Activated CD4-positive, alpha-beta T cell treated with anti-CD3 and anti-CD28 coated beads for 1 hour (primary cell): Measurements from ENCODE around the gene DNAH5.
"Not testable (repeated sequence)": the region's sequence is repeated elsewhere in the genome, so short reads cannot be mapped to it uniquely, and the experiment has no call there.

ENCODE experiments used
- DNase-seq: peaks from one replicate; pipeline ENCODE4 v3.0.0-alpha.2; 2020

DNAH5 gene, protein sequence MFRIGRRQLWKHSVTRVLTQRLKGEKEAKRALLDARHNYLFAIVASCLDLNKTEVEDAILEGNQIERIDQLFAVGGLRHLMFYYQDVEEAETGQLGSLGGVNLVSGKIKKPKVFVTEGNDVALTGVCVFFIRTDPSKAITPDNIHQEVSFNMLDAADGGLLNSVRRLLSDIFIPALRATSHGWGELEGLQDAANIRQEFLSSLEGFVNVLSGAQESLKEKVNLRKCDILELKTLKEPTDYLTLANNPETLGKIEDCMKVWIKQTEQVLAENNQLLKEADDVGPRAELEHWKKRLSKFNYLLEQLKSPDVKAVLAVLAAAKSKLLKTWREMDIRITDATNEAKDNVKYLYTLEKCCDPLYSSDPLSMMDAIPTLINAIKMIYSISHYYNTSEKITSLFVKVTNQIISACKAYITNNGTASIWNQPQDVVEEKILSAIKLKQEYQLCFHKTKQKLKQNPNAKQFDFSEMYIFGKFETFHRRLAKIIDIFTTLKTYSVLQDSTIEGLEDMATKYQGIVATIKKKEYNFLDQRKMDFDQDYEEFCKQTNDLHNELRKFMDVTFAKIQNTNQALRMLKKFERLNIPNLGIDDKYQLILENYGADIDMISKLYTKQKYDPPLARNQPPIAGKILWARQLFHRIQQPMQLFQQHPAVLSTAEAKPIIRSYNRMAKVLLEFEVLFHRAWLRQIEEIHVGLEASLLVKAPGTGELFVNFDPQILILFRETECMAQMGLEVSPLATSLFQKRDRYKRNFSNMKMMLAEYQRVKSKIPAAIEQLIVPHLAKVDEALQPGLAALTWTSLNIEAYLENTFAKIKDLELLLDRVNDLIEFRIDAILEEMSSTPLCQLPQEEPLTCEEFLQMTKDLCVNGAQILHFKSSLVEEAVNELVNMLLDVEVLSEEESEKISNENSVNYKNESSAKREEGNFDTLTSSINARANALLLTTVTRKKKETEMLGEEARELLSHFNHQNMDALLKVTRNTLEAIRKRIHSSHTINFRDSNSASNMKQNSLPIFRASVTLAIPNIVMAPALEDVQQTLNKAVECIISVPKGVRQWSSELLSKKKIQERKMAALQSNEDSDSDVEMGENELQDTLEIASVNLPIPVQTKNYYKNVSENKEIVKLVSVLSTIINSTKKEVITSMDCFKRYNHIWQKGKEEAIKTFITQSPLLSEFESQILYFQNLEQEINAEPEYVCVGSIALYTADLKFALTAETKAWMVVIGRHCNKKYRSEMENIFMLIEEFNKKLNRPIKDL (N-terminal part only)

GRCh38 chr5:13944560-13945199 lies at the start of gene DNAH5:
Gene DNAH5, minus strand, starts transcription at chr5:13944688. Its CDS starts 250 bp downstream, at chr5:13944438.
- DNase-seq: no peak

DNA sequence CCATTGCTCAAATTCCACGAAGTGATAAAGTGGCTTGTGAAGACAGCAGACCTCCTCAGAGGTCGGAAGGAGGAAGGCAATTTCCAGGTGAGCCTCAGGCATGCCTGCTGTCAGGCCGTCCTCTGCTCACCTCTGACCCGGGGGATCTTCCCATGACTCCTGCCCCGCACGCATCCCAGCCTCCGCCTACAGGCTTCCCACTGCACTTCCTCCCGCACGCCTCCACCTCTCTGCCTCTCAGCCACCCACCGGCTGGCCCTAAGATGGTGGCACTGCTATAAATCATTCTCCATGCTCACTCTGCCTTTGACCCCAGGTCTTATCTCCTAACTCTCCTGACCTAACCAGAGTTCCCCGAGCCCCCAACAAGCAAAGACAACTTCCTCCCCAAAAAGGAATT lies 49.4 kb upstream of the DNAH5 start:
- no peak for DNase-seq

- no peak for DNase-seq
Measured at GRCh38 chr5:13992795-13993194, 48.3 kb upstream of the DNAH5 start.

GRCh38 chr5:13991365-13991764 lies 46.9 kb upstream of the DNAH5 start:
- DNase-seq: no peak

DNA sequence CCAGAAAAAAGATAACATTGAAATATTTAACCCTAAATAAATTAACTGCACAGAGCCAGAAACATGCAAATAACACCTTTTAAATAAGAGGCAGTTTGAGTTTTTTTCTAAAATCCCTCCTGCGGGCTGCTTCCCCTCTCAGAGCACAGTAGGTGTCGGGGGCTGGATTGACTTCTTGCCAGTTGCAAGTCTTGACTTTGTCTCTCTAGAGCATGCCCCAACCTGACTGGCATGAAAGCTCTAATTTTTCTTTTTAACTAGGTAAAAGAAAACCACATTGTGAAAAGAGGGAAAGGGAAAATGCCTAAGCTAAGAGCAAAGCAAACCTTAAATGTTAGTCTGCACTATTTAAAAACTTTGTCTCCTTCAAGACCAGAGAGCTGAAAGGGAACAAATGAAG lies 46.4 kb upstream of the DNAH5 start:
- DNase-seq: no peak

DNA sequence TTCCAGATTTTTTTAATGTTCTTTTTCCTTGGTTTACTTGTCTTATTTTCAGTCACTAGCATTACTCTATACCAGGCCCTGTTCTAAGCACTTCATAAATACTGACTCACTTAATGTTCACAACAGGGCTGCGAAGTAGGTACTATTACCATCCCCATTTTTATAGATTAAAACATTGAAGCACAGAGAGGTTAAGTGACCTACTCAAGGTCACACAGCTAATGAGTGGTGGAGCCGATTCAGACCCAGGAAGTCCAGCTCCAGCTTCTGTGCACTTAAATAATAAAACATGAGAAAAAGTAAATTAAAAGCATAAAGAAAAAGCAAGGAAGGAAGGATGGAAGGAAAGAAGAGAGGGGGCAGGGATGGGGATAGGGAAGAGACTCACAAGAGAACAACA lies 45.3 kb upstream of the DNAH5 start:
- DNase-seq: no peak

DNA sequence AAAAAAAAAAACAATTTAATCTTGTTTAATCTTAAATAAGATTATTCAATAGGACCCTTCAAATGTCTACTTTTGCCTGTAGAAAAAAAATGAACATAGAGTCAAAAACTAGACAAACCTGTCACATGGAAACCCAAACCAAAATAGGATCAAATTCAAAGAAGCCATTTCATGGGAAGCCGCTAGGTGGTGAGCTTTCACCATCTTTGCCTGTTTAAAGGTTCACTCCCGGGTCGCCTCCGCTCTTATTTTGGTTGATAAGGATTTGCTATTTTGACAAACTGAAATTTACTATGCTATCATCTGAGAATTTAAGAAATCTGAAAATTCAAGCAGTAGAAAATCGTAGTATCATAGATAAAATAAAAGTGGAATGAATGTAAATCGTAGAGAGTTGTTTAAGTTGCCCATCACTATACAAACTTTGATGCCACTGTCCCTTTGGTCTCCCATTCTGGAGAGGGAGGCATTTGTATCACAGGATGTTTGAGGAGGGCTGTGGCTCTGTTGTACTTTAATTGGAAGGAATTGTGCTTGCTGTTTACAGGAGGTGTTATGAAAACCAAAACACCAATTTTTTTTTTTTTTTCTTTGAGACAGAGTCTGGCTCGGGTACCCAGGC lies 43.5 kb upstream of the DNAH5 start:
- no peak for DNase-seq

DNA sequence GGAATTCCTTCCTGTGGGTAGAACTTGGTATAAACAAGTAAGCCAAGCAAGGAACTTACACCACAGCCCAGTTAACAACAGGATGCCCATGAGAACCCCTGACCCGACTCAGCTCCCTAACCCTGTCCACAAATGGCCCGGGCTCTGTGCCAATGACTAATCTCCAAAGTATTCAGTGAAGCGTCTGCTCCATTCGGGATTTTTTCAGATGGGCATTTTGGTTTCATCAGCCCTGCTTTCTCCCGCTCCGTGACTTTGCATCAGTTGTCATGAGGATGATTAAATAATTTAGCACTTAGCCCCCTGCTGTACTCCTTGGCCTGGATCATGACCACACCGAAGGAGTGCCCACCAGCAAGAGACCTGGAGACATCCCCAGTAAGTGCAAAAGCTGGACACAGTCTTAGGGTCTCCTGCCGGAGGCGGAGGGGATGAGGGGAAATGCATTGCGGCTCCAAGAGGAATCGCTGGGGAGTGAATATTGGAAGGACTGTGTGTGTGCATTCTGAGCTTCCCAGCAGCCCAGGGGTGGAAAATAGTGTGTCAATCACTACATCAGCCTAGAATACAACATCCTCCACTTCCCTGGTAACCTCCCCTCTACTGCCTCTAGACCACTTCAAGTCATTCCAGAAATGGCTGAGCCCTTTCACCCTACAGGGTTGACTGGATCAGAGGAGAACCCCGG lies 41.4 kb upstream of the DNAH5 start:
- DNase-seq: no peak

DNA sequence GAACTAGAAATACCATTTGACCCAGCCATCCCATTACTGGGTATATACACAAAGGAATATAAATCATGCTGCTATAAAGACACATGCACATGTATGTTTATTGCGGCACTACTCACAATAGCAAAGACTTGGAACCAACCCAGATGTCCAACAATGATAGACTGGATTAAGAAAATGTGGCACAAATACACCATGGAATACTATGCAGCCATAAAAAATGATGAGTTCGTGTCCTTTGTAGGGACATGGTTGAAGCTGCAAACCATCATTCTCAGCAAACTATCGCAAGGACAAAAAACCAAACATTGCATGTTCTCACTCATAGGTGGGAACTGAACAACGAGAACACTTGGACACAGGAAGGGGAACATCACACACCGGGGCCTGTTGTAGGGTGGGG lies 40.4 kb upstream of the DNAH5 start:
- not testable (repeated sequence) for DNase-seq

- no peak for DNase-seq
Measured at GRCh38 chr5:13976867-13977830, 32.7 kb upstream of the DNAH5 start.

DNA sequence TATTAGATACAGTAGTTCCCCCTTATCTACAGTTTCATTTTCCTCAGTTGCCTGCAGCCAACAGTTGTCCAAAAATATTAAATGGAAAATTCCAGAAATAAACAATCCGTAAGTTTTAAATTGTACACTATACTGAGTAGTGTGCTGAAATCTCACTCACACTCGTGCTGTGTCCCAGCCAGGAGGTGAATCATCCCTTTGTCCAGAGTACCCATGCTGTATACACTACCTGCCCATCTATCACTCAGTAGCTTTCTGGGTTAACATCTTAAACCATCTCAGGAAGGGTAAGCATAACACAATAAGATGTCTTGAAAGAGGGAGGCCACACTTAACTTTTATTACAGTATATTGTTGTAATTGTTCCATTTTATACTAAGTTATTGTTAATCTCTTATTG lies 31.7 kb upstream of the DNAH5 start:
- no peak for DNase-seq

DNA sequence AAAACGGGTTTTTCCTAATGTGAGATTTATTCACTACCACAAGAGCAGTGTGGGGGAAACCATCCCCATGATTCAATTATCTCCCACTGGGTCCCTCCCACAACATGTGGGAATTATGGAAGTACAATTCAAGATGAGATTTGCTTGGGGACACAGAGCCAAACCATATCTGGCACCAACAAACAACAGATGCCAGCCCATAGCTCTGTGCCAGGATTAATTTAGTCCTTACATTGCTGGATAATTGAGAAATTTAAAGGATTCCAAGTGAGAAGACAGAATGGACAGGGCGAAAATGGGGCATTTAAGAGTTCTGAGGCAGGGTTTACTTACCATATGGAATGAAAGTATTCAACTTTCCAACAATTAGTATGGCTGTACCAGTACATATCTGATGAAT lies 30.8 kb upstream of the DNAH5 start:
- DNase-seq: no peak

- no peak for DNase-seq
Measured at GRCh38 chr5:13973724-13974123, 29.2 kb upstream of the DNAH5 start.

- DNase-seq: no peak
Measured at GRCh38 chr5:13972029-13972428, 27.5 kb upstream of the DNAH5 start.

DNA sequence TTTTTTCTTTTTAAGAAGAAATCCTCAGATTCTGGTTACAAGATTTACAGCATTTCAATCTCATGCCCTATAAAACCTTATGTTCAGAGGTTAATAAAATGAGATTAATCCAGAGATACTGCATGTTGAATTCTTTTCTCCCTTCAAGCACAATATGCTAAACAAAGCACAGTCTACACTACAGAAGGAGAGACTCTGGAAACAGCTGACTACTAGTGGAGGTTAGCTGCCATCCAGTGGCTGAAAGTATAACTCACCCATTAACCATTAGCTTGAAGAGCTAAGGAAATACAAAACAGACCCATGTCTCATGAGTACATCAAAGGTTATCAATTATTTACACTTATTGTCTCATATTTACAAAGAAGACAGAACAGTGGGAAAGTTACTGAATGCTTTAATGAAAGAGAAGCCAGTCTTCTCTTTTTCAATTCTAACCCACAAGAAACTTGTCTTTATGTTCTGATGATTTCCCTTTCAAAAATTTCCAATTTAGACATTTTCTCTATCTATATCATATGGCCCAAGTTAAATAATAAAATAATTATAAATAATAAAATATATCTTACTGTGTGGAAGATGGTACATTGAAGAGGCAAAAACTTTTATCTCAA lies 12.7 kb upstream of the DNAH5 start:
- no peak for DNase-seq

GRCh38 chr5:13956471-13956870 lies 12.0 kb upstream of the DNAH5 start:
- no peak for DNase-seq

- DNase-seq: no peak
Measured at GRCh38 chr5:13955896-13956295, 11.4 kb upstream of the DNAH5 start.

DNA sequence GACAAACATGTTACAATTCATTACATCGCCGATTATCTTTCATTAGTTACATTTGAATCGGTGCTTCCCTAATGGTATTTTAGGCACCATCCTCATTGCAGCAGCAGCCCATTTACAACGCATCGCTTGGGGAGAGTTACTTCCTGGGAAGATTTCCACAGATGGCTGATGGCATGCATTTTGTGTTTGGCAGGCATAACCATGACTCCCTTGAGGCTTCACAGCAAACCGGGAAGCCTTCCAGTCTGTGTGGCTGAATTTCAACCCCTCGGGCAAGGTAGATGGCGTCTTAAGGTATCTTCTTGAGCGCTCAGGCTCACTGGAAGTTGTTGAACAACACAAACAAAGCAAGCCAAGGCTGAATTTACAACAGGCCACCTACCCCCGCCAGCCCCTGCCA lies 1.6 kb upstream of the DNAH5 start:
- no peak for DNase-seq

- DNase-seq: no peak
Measured at GRCh38 chr5:13945271-13945670, 783 bp upstream of the DNAH5 start.

DNA sequence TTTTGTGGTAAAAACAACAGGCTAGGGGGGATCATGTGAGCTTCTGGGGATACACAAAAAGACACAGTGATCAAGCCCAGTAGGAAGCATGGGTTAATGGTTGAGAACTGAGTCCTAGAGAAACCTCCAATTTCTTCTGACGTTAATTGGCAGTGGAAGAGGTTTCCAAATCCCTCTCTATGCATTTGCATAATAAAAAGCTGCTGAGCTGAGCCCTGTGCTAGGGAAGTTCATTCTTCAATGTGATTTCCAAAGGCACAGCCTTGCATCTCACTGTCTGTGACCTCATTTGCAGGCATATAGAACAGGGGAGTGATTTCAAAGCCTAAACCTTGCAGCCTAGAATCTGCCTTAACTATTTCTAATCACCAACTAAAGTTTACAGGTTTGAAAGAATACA lies 812 bp downstream of the DNAH5 start:
- no peak for DNase-seq
